Transverse colon (tissue), 3 donors: Measurements from ENCODE around the gene THAP8.

Experiments
- POLR2A ChIP-seq: fragments of 450-650 bp; IDR thresholded peaks from one replicate; pipeline ENCODE4 v1.6.1; 2016; ENCODE audit warnings: antibody characterized with exemption, mild to moderate bottlenecking, moderate library complexity
- TF ChIP-seq, protein P1 (sequence below), 5 experiments: fragments of 200-600 bp in 3 of 5; fragments of 450-650 bp in 2 of 5; sonication (generic) in 3 of 5; IDR thresholded peaks; 1 replicate in 2 of 5; 2 replicates in 3 of 5; pipeline ENCODE4 v1.5.1; 2016 to 2017; ENCODE audit warnings: antibody characterized with exemption in 5 of 5, inconsistent platforms in 3 of 5, mild to moderate bottlenecking in 2 of 5, moderate library complexity in 1 of 5

DNA sequence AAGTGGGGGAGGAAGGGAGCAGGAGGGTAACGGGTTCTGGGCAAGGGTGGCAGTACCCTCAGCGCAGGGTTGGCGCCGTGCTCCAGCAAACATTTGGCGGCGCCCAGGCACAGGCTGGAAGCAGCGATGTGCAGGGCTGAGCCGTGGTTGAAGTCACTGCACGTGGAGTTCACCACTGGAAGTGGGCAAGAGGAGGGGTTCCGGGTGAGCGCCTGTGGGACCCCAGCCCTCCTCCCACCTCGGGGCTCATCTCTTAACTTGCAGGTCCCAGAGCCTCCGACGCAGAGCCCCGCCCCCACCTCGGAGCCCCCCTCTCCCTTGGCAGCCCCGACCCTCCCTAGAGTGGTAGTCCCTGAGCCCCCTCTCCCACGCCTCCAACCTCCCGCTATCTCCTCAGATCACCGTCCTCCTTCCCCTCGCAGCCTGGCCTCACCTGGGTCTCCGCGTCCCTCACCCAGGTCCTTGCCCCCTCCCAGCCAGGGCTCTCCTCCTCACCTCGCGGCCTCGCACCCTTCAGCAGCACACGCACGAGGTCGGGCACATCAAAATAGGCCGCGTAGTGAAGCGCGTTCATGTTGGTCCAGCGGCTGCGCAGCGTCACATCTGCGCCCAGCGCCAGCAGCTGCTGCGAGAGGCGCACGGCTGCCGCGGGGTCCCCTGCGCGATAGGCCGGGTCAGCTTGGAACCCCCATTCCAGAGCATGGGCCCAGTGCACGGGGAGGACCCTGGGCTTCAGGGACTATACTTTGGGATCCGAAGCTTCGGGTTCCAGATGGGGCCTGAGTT is 27.8 kb downstream of the THAP8 start:
- no peak for TF ChIP-seq POLR2A
- TF ChIP-seq, protein P1, sequence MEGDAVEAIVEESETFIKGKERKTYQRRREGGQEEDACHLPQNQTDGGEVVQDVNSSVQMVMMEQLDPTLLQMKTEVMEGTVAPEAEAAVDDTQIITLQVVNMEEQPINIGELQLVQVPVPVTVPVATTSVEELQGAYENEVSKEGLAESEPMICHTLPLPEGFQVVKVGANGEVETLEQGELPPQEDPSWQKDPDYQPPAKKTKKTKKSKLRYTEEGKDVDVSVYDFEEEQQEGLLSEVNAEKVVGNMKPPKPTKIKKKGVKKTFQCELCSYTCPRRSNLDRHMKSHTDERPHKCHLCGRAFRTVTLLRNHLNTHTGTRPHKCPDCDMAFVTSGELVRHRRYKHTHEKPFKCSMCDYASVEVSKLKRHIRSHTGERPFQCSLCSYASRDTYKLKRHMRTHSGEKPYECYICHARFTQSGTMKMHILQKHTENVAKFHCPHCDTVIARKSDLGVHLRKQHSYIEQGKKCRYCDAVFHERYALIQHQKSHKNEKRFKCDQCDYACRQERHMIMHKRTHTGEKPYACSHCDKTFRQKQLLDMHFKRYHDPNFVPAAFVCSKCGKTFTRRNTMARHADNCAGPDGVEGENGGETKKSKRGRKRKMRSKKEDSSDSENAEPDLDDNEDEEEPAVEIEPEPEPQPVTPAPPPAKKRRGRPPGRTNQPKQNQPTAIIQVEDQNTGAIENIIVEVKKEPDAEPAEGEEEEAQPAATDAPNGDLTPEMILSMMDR (IDR thresholded peaks at IDR 0.05): no peak
